CD4-positive, alpha-beta T cell (primary cell): ENCODE results near the gene PHF3. TPM values are rescaled to one million over a fixed set of nuclear protein-coding genes. Genes with fewer than 3 reads are reported as not detected.

ENCODE experiments used
- ATAC-seq: fragments of 200-7000 bp; cut with Tn5 transposase; one replicate; pipeline ENCODE4 v1.10.0; 2022; ENCODE audit warnings: mild to moderate bottlenecking; ENCODE audit not compliant: poor library complexity
- CTCF ChIA-PET: fragments of 350-600 bp; sonication (Branson Sonifier 250); formaldehyde crosslinking; loops from one replicate; lab custom pipeline; 2021; ENCODE audit warnings: antibody characterized with exemption, inconsistent platforms; lab: Charles Lee
- POLR2A ChIA-PET: fragments of 350-600 bp; sonication (Branson Sonifier 250); formaldehyde crosslinking; loops from one replicate; lab custom pipeline; 2021; ENCODE audit warnings: antibody characterized with exemption, inconsistent platforms; lab: Charles Lee
- DNase-seq, 14 experiments: peaks; one replicate each; pipeline ENCODE4 v3.0.0-alpha.2; 2013 to 2020; ENCODE audit warnings: mixed read lengths in 2 of 14
- H3K27ac ChIP-seq, 2 donors: one replicate each; pipeline versions ENCODE4 v1.5.1 to v1.7.0; 2013; ENCODE audit warnings: low read length in 2 of 2, low read depth in 1 of 2, mild to moderate bottlenecking in 1 of 2
- H3K27me3 ChIP-seq, 2 experiments: 1 replicate in 1 of 2; 2 replicates in 1 of 2; pipeline versions ENCODE4 v1.6.1 to v1.7.0; 2013; ENCODE audit warnings: low read length in 2 of 2, control low read depth in 1 of 2, mild to moderate bottlenecking in 1 of 2, moderate library complexity in 1 of 2; ENCODE audit not compliant: insufficient read depth in 2 of 2, control insufficient read depth in 1 of 2
- H3K36me3 ChIP-seq: one replicate; pipeline ENCODE4 v1.6.1; 2013; ENCODE audit warnings: low read length, control low read depth; ENCODE audit not compliant: insufficient read depth
- H3K4me1 ChIP-seq: one replicate; pipeline ENCODE4 v1.6.1; 2013; ENCODE audit warnings: low read length, control low read depth; ENCODE audit not compliant: insufficient read depth
- H3K4me3 ChIP-seq: one replicate; pipeline ENCODE4 v1.5.1; 2013; ENCODE audit warnings: mild to moderate bottlenecking, low read length, moderate library complexity
- H3K9me3 ChIP-seq, 2 experiments: 1 replicate in 1 of 2; 2 replicates in 1 of 2; pipeline versions ENCODE4 v1.6.1 to v1.7.0; 2013; ENCODE audit warnings: low read length in 2 of 2, mild to moderate bottlenecking in 2 of 2, control low read depth in 1 of 2, moderate library complexity in 1 of 2; ENCODE audit not compliant: control insufficient read depth in 1 of 2, insufficient read depth in 1 of 2
- H3K27ac Mint-ChIP-seq: one replicate; pipeline ENCODE4 v1.8.0; 2020; ENCODE audit warnings: mixed read lengths
- H3K27me3 Mint-ChIP-seq: one replicate; pipeline ENCODE4 v1.8.0; 2021; ENCODE audit warnings: mixed read lengths
- H3K36me3 Mint-ChIP-seq: one replicate; pipeline ENCODE4 v1.8.0; 2021; ENCODE audit warnings: low read depth, mixed read lengths
- H3K4me1 Mint-ChIP-seq: one replicate; pipeline ENCODE4 v1.8.0; 2021; ENCODE audit warnings: low read depth, mixed read lengths
- H3K4me3 Mint-ChIP-seq: one replicate; pipeline ENCODE4 v1.8.0; 2020; ENCODE audit warnings: mild to moderate bottlenecking, mixed read lengths
- H3K9me3 Mint-ChIP-seq: one replicate; pipeline ENCODE4 v1.8.0; 2020; ENCODE audit warnings: mixed read lengths
- intact Hi-C, 2 experiments: fragments of 100-400 bp; cut with DNase I in 1 of 2; cut with micrococcal nuclease in 1 of 2; formaldehyde crosslinking; loops; one replicate each; pipeline versions ENCODE4 v1.15.1 to v1.9.0; 2023 to 2025; cut with DNase I, micrococcal nuclease
- total RNA-seq, 174 experiments: library from RNA in 2 of 174; stranded (reverse) in 2 of 174; gene quantifications; one replicate each; pipeline ENCODE4 v1.2.3 and lab custom pipeline; 2021 to 2026
- TF ChIP-seq, protein P1 (sequence below): fragments of 200-600 bp; IDR thresholded peaks from one replicate; pipeline ENCODE4 v1.8.0; 2022; ENCODE audit warnings: antibody characterized with exemption, mild to moderate bottlenecking

Gene PHF3
- total RNA-seq, 2 experiments from 2014 or later, result 125 to 136 TPM

DNA sequence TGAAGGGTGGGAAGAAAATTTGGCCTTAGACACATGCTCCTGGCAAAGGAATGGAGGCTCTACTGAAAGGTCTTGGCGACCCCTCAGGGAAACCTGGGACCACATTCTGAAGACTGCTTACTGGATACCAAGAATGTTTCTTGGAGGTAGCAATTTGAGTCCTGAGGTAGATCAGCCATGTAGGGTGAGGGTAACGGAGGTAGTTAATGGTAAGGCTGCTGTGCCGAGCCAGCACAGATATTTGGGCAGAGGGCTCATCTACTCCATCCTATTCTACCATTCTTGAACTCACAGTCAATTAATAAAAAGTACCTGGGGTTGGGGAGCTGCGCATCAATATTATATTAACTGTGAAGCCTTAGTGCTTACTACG is 401 bp upstream of the PHF3 start:
- peak overlapping the region; percentile 95 for H3K4me3 ChIP-seq
- ATAC-seq, result peak; percentile 25
- intact Hi-C loops, result loop anchor here (1.0 to 5.0 kb wide), 4 partner anchors 38 to 72 kb away; partner anchors contain the start of genes LOC128125822 (in 2 of the 2) and PTP4A1 (in 2 of the 2)
- ChIA-PET POLR2A (interaction anchor here (0.6 to 4.5 kb wide), 32 partner anchors 8 to 129 kb away, joined by 3 to 107 read pairs (median 4); partner anchors contain the start of genes LOC128125822 and PTP4A1), CTCF (interaction anchor here (0.6 to 4.2 kb wide), 7 partner anchors 8 to 129 kb away, joined by 3 to 18 read pairs (median 3); no protein-coding TSS in a partner anchor)
- peak in 1 of 14 experiments; percentile 1 for DNase-seq
- H3K27me3 Mint-ChIP-seq, result no peaks in the 10 kb centered on the region
- no peaks in the 10 kb centered on the region for H3K36me3 ChIP-seq
- TF ChIP-seq, protein P1, sequence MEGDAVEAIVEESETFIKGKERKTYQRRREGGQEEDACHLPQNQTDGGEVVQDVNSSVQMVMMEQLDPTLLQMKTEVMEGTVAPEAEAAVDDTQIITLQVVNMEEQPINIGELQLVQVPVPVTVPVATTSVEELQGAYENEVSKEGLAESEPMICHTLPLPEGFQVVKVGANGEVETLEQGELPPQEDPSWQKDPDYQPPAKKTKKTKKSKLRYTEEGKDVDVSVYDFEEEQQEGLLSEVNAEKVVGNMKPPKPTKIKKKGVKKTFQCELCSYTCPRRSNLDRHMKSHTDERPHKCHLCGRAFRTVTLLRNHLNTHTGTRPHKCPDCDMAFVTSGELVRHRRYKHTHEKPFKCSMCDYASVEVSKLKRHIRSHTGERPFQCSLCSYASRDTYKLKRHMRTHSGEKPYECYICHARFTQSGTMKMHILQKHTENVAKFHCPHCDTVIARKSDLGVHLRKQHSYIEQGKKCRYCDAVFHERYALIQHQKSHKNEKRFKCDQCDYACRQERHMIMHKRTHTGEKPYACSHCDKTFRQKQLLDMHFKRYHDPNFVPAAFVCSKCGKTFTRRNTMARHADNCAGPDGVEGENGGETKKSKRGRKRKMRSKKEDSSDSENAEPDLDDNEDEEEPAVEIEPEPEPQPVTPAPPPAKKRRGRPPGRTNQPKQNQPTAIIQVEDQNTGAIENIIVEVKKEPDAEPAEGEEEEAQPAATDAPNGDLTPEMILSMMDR, result no peak
- H3K27me3 ChIP-seq, result no peaks in the 10 kb centered on the region
- H3K4me3 Mint-ChIP-seq, result peak overlapping the region; percentile 93
- peak overlapping the region; percentile 99 for H3K27ac Mint-ChIP-seq
- peaks cover 7% of the 10 kb centered on the region for H3K4me1 ChIP-seq
- peaks cover 51% of the 10 kb centered on the region for H3K4me1 Mint-ChIP-seq
- peaks cover 11% of the 10 kb centered on the region for H3K36me3 Mint-ChIP-seq
- peak overlapping the region; percentile 83 to 97 for H3K27ac ChIP-seq
- H3K9me3 ChIP-seq, result no peaks in the 10 kb centered on the region
- no peaks in the 10 kb centered on the region for H3K9me3 Mint-ChIP-seq

DNA sequence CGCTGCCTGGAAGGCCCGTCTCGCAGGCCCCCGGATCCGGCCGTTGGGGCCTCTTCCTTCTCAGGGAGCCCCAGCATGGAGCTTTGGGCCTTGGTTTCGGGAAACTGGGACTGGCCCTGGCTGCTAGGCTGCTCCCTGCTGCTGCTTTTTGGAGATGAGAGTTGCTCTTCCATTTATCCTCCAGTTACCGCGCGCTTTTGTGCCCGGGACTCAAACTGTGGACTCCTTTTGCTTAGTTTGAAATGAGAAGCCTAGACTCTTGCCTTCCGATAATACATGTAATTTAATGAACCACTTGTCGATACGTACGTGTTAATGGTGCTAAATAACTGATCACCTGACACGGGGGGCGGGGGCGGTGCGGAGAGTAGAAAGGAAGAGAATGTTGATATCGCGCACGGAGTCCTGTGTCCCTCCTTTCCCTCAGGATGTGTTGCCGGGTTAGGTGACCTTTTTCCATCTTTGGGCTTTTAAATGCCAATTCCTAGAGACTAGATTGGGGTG is 968 bp downstream of the PHF3 start:
- no peaks in the 10 kb centered on the region for H3K27me3 ChIP-seq
- ChIA-PET CTCF (interaction anchor here (0.9 to 4.2 kb wide), 2 partner anchors 38 to 53 kb away, joined by 4 to 18 read pairs; no protein-coding TSS in a partner anchor), POLR2A (interaction anchor here (0.8 to 4.5 kb wide), 11 partner anchors 9 to 128 kb away, joined by 3 to 107 read pairs (median 7); no protein-coding TSS in a partner anchor)
- peaks cover 17% of the 10 kb centered on the region for H3K36me3 Mint-ChIP-seq
- intact Hi-C loops, result loop anchor here in 1 of 2 experiments (2.0 to 5.0 kb wide), 4 partner anchors 14 to 71 kb away; no protein-coding TSS in a partner anchor
- peak overlapping the region; percentile 99 for H3K27ac Mint-ChIP-seq
- DNase-seq (peak; percentile 22 to 73 (median 48)), ATAC-seq (no peak)
- H3K4me3 Mint-ChIP-seq, result peak overlapping the region; percentile 99
- peaks cover 11% of the 10 kb centered on the region for H3K4me1 ChIP-seq
- peak overlapping the region; percentile 95 for H3K4me3 ChIP-seq
- peak overlapping the region; percentile 93 to 97 for H3K27ac ChIP-seq
- TF ChIP-seq, protein P1, result no peak
- H3K9me3 Mint-ChIP-seq, result no peaks in the 10 kb centered on the region
- H3K27me3 Mint-ChIP-seq, result no peaks in the 10 kb centered on the region
- no peaks in the 10 kb centered on the region for H3K9me3 ChIP-seq
- H3K36me3 ChIP-seq, result no peaks in the 10 kb centered on the region
- peaks cover 64% of the 10 kb centered on the region for H3K4me1 Mint-ChIP-seq

DNA sequence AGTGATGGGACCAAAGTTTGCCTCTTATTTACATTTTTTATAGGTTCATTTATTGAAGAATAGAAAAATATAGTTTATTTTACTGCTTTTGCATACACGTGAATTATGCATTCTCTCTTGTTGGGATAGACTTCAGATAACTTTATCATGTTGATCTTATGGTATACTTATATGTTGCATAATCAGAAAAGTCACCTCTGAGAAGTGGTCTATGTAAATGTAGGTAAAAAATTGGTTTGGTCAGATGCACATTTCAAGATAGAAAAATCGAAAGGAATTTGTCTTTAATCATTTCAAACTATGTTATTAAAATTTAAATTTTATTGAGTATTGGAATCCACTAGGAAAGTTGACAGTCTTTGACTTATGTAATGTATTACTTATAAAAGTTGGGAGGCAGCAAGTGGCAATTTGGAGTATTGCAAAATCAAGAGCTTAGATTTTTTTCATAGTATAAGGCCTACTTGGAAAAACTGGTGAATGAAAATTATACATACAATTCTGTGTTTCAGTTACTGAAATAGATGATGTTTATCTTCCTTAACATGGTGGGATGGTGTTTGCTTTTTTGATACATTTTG is 2.4 kb downstream of the PHF3 start:
- Histone ChIP-seq H3K4me3 (peak overlapping the region; percentile 95), H3K4me1 (peaks cover 11% of the 10 kb centered on the region), H3K36me3 (no peaks in the 10 kb centered on the region), H3K9me3 (no peaks in the 10 kb centered on the region), H3K27me3 (no peaks in the 10 kb centered on the region), H3K27ac (no peak overlapping the region)
- H3K27me3 Mint-ChIP-seq, result no peaks in the 10 kb centered on the region
- no peak for ATAC-seq
- H3K9me3 Mint-ChIP-seq, result no peaks in the 10 kb centered on the region
- peaks cover 78% of the 10 kb centered on the region for H3K4me1 Mint-ChIP-seq
- intact Hi-C loops, result loop anchor here in 1 of 2 experiments (2.0 to 5.0 kb wide), 4 partner anchors 13 to 69 kb away; no protein-coding TSS in a partner anchor
- ChIA-PET CTCF (interaction anchor here (1.5 kb wide), 1 partner anchor 39 kb away, joined by 3 read pairs; no protein-coding TSS in a partner anchor), POLR2A (interaction anchor here (1.2 to 4.5 kb wide), 4 partner anchors 7 to 64 kb away, joined by 3 to 107 read pairs (median 18); no protein-coding TSS in a partner anchor)
- H3K4me3 Mint-ChIP-seq, result peak overlapping the region; percentile 99
- H3K36me3 Mint-ChIP-seq, result peaks cover 24% of the 10 kb centered on the region
- TF ChIP-seq, protein P1, result no peak
- H3K27ac Mint-ChIP-seq, result peak overlapping the region; percentile 99
- DNase-seq, result no peak
